Activated T-helper 9 cell treated with anti-CD3 and anti-CD28 coated beads, Interleukin-2, amount 50 U/mL, for 16 hours (primary cell): ENCODE data around the gene SLC25A26.

Experiments used
- DNase-seq: peaks from one replicate; pipeline ENCODE4 v3.0.0-alpha.2; 2020; ENCODE audit warnings: low read depth

SLC25A26 gene

GRCh38 chr3:66376568-66376967 lies 155.8 kb downstream of the SLC25A26 start:
- no peak for DNase-seq

- DNase-seq: no peak
These were observed 157.0 kb downstream of the SLC25A26 start for GRCh38 chr3:66377800-66378199.

DNA sequence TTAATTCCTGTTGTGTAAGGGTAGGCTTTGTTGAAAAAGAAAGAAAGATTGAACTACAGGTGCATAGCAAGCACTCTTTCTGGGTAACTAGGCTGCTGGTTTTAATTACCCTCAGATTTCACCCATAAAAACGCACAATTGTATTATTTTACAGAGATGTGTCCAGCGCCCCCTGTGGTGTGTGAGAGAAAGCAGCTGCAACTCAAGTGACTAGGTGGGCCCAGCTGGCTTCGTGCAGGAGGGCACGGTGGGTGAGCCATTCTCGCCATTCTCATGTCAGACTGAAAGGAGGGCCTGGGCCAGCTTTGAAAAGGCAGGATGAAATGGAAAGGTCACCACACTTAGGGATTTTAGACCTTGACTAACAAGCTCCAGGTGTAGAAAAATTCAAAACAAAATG lies 157.5 kb downstream of the SLC25A26 start:
- peak; percentile 23 for DNase-seq

GRCh38 chr3:66379565-66379964 lies 158.8 kb downstream of the SLC25A26 start:
- no peak for DNase-seq

DNA sequence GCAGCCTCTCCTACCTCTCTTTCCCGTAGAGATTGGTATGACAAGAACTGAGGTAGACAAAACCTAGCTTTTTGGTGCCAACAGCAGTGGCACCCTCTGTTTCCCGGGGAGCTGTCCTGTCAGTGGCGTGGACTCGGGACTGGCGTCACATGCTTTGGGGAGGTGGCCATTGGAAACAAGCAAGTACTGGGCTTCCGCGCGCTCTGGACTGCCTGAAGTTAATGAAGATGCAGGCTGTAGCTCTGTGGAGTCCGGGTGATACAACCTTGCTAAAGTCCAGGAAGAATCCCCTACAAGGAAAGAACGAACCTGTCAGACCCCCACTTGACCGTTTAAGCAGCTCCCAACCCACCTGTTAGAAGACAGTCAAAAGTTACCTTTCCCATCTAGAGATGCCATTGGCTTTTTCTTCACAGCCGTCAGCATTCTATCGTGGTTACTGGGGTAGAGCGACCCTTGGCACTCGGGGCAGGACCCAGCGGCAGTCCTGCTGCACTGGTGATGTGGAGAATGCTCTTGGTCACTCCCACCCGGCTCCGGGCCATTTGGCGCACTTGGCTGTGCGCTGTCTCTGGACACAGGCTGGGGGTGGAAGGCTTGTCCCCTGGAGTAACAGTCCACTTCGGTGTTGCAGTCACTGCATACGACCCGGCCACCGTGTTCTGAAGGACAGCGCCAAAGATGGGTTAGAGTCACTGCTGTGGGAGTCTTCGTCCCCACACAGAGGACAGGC lies 159.6 kb downstream of the SLC25A26 start:
- DNase-seq: no peak

DNA sequence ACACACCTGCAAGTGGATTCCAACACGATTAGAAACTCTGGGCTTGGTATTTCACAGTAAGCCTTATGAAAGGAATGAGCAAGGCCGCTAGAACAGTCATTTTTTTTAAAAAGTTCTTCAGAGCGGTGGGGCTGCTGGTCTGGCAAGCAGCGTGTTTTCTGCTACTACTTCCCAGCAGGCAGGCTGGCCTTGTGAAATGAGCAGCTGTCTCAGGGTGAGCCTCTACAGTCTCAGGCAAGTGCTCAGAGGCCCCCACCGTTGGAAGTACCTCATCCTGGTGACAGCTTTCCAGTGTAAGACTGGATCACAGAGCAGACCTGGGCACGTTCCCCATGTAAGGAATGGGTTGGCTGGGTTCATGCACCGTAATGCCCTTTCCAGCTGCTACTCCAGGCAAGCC lies 160.8 kb downstream of the SLC25A26 start:
- DNase-seq: no peak

- DNase-seq: no peak
These were observed 161.3 kb downstream of the SLC25A26 start for GRCh38 chr3:66382142-66382541.

GRCh38 chr3:66383023-66383422 lies 162.2 kb downstream of the SLC25A26 start:
- no peak for DNase-seq

- DNase-seq: no peak
These were observed 163.4 kb downstream of the SLC25A26 start for GRCh38 chr3:66383998-66384745.

- DNase-seq: no peak
These were observed 164.3 kb downstream of the SLC25A26 start for GRCh38 chr3:66385066-66385465.

- DNase-seq: no peak
These were observed 165.5 kb downstream of the SLC25A26 start for GRCh38 chr3:66386011-66386924.

GRCh38 chr3:66386925-66387650 lies 166.3 kb downstream of the SLC25A26 start:
- no peak for DNase-seq

DNA sequence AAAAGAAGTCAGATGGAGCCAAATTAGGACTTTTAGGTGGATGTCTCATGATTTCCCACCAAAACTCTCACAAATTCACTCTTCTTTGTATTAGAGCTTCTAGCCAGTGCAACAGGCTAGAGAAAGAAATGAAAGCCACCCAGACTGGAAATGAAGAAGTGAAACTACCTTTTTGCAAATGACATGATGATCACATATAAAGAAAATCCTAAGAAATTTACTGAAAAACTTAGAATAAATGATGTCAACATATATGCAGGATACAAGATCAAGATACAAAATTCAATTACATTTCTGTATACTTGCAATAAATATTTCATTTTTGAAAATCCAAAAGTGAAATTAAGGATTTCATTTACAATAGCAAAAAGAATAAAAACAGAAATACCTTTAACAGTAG lies 169.2 kb downstream of the SLC25A26 start:
- no peak for DNase-seq

DNA sequence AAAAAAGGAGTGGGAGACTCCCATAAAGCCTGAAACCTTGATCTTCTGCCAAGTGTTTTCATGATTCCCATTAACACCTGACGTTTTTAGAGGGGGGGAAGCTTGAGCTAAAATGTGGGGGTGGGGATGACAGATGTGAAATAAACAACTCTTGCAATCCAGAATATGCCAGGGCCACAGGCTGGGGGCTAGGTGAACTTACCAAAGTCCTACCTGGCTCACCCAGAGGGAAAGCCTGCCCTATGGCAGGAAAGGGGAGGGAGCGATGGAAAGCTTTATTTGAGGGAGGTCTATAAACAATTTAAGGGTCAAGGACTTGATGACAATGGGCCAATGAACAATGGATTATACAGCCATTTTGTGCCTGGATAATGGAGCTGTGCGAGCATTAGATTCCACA lies 171.7 kb downstream of the SLC25A26 start:
- DNase-seq: no peak

DNA sequence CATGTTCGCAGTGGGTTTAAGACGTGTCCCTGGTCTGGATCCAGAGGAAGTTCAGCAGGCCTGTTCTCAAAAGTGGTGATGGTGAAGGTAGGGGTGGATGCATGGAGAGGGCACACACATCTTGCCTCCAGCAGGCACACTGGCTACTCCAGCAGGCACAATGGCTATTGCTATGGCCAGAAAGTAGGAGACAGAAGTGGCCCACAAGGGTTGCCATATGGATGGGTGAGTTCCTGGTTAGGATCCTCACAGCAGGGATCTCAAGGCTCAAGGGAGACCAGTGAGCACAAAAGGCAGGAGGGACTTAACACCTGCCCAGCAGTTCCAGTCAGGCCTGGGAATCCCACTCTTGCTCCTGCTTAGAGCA lies 172.1 kb downstream of the SLC25A26 start:
- DNase-seq: no peak

- DNase-seq: no peak
These were observed 172.7 kb downstream of the SLC25A26 start for GRCh38 chr3:66393333-66394005.

DNA sequence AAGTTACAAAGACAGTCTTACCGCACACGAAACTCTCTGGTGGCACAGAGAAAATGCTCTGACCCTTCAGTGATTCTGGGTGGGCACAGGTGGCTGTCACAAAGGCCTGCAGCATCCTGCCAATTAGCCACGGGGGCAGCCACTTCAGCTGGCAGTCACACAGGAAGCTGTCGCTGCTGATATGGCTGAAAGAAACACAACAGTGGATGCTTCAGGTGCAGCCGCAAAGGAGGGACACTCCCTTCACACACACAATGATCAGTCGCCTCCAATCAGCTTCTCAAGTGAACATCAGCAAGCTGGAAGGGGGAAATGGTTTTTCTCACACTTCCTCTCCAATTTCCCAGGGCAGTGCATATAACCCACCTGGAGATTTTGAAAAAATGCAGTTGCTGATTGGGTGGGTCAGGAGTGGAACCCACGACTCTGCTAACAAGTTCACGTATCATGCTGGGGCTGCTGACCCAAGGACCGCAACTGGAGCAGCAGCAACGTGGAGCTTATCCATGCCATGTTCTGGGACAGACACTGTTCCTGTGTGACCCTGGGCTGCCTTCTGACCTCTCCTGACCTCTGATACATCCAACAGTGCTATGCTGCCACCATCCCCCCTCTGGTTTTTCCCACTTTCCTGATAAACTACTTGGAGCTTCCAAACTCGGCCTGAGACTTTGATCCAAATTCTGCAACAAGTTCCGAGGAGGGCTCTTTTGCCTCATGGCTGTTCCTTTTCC lies 173.4 kb downstream of the SLC25A26 start:
- peak; percentile 15 for DNase-seq

GRCh38 chr3:66394753-66395249 lies 174.0 kb downstream of the SLC25A26 start:
- DNase-seq: no peak

DNA sequence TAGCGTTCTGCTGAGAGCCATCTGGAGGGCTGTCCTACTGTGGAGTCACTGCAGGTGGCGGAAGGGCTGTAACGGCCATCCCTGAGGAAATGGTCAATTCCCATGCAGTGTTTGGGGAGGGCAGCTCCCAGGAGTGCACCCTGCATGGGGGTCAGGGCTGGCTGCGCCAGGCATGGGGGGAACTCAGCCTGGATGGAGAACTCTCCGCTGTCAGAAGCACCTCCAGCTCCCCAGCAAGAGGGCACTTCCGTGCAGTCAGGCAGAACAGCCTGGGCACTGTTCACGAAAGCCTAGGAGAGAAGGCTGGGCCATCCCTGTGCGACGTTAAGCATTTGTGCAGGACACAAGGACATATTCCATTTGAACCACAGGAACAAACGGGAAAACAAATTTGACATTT lies 174.8 kb downstream of the SLC25A26 start:
- DNase-seq: no peak

DNA sequence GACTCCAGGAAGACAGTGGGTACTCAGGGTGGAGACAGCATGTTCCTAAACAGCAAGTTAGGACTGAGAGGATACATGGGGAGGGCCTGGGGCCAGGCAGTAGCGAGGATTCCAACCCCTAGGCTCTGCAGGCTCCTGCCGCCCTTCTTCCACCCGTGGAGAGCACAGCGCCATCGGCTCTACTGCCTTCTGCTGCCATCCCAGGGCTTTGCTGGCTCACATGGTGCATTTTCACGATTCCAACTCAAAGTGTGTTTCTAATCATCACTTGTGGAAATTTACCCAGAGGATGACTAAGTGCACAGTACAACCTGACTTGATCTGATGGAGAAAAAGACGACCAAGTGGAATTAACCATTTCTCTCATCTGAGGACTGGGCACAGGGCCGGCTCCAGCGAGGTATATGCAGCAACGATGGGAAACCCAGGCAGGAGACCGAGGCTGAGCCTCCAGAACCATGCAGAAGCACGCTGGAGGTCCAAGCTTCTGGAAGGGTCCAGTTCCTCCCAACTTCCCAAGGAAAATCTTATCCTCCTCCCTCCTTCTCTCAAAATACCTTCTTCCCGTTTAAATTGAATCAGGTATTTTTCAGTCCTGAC lies 175.5 kb downstream of the SLC25A26 start:
- no peak for DNase-seq
